Stimulated activated CD8-positive, alpha-beta memory T cell treated with anti-CD3 and anti-CD28 coated beads, Interleukin-7, amount 100 ng/mL, for 1 hour (primary cell): ENCODE data around the gene WSB2.

Experiments
- DNase-seq, 2 donors: peaks; one replicate each; pipeline ENCODE4 v3.0.0-alpha.2; 2020; ENCODE audit warnings: low read depth in 2 of 2

The WSB2 gene

GRCh38 chr12:118061873-118062843, 1.2 kb upstream of the WSB2 start:
- no peak for DNase-seq

DNA sequence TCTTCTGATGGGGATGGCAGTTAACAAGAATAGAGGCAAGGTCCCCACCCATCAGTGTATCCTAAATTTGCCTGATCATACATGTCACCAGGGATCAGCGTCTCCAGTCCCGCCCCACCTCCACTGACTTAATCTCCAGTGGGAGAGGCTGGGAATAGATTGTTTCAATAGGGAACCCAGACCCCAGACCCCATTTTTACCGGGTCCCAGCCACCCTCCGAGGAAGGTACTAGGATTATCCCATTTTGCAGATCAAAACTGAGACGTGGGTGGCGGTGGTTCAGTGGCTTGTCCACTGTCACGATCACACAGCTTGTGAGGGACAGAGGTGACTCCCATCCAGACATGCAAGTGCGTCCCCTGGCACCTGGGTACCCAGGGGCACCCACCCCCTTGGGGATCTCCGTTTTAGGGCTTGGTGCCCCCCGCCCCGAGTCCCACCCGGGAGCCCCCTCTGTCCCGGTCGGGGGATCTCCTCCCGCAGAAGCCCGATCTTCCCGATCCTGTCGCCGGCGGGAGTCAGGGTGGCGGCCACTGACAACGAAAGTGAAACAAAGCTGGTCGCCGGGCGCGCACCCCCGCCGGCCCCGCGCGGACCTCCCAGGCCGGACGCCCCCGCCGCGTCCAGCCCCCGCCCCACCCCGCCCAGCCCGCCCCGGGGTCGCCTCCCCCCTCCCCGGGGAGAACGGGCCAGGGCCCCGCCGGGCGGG, 523 bp downstream of the WSB2 start:
- DNase-seq: no peak

GRCh38 chr12:118059341-118060191, 1.4 kb downstream of the WSB2 start:
- no peak for DNase-seq

GRCh38 chr12:118058881-118059280, 2.1 kb downstream of the WSB2 start:
- no peak for DNase-seq

DNA sequence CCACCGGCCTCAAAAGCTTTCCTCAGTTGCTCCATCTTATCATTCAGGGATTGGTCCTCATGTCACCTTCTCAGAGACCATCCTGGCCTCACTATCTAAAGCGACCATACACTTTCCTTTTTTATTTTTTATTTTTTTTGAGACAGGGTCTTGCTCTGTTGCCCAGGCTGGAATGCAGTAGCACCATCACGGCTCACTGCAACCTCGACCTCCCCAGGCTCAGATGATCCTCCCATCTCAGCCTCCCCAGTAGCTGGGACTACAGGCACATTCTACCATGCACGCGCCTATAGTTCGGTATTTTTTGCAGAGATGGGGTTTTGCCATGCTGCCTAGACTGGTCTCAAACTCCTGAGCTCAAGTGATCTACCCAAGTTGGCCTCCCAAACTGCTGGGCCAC, 2.8 kb downstream of the WSB2 start:
- DNase-seq: no peak

DNA sequence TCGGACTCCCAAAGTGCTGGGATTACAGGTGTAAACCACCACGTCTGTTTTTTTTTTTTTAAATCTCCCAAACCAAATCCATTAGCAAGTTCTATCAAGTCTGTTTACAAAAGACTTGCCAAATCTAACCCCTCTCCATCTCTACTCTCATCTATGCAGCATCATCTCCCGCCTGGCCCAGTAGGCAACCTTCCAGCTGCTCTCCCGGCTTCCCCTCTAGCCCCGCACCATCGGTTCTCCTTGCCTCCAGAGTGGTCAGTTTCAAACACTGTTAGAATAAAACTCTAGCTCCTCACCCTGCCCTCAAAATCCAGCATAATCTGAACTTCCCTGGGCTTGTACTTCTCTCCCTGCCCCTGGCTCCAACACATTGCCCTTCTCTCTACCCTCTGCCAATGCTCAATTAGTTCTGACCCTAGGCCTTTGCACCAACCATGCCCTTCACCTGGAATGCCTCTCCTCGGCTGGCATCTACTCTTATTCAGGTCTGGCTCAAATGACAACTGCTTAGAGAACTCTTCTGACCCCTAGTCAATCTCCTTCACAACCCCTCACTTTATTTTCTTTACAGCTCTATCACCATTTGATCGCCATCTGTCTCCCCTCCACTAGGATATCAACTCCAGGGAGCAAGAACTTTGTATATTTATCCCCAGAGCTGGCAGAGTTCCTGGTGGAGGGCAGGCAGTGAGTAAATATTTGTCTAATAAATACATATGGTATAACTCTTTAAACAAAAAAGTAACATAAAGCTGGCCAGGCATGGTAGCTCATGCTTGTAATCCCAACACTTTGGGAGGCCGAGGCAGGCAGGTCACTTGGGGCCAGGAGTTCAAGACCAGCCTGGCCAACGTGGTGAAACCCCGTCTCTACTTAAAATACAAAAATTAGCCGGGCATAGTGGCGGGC, 4.9 kb downstream of the WSB2 start:
- no peak for DNase-seq

DNA sequence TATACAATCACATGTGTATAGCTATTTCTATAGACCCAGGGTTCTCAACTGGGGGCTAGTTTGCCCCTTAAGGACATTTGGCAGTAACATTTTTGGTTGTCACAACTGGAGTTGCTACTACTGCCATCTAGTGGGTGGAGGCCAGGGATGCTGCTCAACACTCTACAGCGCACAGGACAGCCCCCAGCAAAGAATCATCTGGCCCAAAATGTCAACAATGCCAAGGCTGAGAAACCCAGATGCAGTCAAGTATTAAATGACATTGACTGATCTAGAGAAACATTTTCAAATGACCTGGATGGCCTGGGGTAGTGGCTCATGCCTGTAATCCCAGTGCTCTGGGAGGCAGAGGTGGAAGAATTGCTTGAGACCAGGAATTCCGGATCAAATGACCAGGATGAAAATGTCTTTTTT, 5.8 kb downstream of the WSB2 start:
- peak; percentile 36 to 40 for DNase-seq

- DNase-seq: no peak
Observed at GRCh38 chr12:118053071-118053985, 7.7 kb downstream of the WSB2 start.

GRCh38 chr12:118052324-118053070, 8.5 kb downstream of the WSB2 start:
- no peak for DNase-seq

GRCh38 chr12:118050972-118051910, 9.7 kb downstream of the WSB2 start:
- DNase-seq: no peak

DNA sequence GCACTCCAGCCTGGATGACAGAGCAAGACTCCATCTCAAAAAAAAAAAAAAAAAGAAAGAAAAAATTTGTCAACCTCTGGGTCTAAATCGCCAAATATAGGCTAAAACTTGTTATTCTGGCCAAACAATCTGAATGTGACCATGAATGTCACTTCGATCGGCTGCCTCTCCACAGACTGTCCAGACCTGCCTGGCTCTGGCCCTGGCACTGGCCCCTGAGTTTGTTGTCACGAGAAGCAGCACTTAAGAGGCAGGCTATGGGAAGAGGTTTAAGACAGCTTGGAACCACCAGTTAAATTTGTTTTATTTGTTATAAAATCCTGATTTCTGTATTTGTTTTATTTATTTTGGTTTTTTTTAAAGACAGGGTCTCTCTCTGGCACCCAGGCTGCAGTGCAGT, 14.5 kb downstream of the WSB2 start:
- no peak for DNase-seq

GRCh38 chr12:118044577-118044976, 16.4 kb downstream of the WSB2 start:
- no peak for DNase-seq

- no peak for DNase-seq
Observed at GRCh38 chr12:118044075-118044474, 16.9 kb downstream of the WSB2 start.

- DNase-seq: no peak
Observed at GRCh38 chr12:118042091-118042490, 18.9 kb downstream of the WSB2 start.

DNA sequence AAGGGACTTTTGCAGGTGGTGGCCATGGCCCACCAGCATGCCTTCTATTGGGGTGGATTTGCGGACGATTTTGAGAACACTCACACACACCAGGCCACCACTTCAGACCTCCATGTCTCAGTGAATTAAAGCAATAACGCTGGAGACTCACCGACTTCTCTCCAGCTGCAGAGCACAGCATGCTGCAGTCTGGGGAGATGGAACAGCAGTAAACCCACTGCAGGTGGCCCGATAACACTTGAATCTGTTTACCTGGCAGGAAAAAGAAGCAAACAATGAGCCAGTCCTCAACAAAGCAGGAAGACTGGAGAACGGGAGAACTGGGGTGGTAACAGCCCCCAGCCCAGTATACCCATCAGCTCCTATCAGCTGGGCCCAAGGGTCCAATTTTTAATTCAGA, 22.8 kb downstream of the WSB2 start:
- no peak for DNase-seq

DNA sequence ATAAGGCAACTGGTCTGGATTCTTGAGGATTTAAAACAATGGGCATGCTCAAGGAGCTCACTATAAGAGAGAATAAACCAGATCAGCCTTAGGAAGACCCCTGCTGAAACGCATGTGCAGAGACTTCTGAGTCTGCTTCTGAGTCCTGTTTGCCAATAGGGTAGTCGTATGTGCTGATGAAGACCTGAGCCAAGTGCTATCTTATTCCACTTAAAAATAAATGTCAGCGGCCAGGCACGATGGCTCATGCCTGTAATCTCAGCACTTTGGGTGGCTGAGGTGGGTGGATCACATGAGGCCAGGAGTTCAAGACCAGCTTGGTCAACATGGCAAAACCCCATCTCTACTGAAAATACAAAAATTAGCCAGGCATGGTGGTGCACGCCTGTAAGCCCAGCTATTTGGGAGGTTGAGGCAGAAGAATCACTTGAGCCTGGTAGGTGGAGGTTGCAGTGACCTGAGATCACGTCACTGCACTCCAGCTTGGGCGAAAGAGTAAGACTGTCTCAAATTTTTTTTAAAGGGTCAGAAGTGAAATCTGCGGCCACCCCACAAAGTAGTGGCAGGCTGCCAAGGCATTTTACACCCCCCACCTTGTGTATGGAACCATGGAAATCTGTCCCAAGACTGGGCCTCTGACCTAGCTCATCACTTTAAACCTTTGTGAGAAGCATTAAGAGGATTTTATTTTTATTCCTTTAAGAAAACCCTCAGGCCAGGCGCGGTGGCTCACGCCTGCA, 24.1 kb downstream of the WSB2 start:
- DNase-seq: no peak
